ENCODE results near the gene ALDH4A1.

- TF ChIP-seq CTCF (IDR thresholded peaks at IDR 0.05) = no peak
- TF ChIP-seq POLR2AphosphoS5 (IDR thresholded peaks at IDR 0.05) = no peak
Measured at GRCh38 chr1:18858070-18858688, 44.2 kb downstream of the ALDH4A1 start.

Measured in gastroesophageal sphincter (tissue), 3 donors.